HG03097 (cell line): ENCODE measurements around the gene SLC29A3.

Experiments
- ATAC-seq: cut with Tn5 transposase; IDR thresholded peaks from one replicate; pipeline ENCODE4 v1.9.1; 2021; ENCODE audit not compliant: unreplicated experiment, low FRiP score

SLC29A3 gene

DNA sequence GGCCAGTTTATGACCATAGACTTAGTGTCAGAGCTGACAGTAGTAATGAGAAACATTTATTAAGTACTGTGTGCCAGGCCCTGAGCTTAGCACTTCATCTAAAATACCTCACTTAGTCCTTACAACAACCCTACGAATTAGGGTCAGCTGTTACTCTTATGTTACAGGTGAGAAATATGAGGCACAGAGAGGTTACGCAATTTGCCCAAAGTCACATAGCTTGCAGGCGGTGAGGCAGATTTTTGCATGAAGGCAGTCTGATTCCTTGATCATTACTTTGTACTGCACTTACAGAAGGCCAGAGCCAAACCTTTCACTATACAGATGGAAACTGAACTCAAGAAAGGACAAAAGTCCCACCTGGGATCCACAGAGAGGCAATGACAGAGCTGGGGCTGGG lies 87.8 kb downstream of the SLC29A3 start:
- ATAC-seq = no peak

DNA sequence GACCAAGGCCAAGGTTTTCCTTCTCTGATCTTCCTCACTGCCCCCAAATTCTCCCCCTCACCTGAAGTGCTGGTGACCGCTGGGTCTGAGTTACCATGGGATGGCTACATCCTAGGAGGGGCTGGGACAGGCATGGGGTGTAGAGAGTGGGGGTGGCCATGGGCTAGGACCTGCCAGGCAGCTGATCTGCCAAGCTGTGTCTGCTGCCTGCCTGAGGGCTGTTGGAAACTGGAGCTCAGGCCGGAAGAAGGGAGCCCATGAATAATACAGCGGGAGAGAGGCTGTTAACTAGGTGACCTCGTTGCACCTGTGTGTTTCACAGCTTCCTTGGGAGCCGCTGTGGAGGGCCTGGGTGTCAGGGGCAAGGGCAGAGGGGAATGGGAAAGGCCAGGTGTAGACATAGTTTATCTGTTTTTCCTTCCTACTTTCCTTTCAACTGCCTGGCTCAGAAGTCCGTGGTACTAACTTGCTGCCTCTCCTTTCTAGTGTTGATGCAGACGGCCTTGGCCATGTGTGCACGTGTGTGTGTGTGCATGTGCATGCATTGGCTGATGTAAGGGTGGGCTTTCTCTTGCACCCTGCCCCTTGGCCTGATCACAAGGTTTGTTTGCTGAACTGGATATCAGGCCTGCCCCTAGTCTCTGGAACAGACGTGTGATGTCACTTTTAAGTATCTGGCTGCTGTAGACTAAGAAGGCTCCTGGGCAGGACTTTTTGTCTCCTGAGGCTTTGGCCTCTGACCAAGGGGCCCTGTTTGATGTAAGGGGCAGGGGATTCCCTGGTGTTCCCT lies 89.6 kb downstream of the SLC29A3 start:
- no peak for ATAC-seq

DNA sequence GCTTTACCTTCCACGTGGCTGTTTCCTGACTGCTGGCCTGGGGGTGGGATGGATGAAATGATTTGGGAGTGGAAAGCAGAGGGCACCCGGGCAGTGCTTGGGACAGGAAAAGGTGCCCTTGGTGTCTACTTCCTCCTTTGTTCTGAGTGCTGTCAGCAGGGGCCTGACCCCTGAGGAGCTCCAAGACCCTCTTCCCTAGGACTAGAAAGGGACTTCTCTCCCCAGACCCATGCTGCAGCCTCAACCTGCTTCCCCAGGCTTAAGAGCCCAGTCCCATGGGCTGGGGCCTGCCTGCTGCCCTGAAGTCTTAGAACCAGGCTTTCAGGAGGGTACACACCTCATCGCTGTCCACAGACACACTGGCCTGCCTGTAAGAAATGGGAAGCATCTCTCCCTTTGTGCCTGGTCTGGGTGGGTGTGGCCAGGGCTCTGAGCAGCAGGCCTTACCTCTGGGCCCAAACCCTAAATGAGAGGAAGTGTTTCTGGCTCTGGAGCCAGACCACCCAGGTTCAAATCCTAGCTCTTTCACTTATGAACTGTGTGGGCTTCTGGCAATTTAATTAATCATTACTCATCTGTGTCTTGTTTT lies 90.6 kb downstream of the SLC29A3 start:
- ATAC-seq = no peak
